Sigmoid colon (tissue), 7 donors: ENCODE data around the gene TRIM48. TPM values are rescaled to one million over a fixed set of nuclear protein-coding genes. Genes with fewer than 3 reads are reported as not detected.
"Not testable (repeated sequence)": the region's sequence is repeated elsewhere in the genome, so short reads cannot be mapped to it uniquely, and the experiment has no call there.

Experiments used
- DNase-seq: peaks from one replicate; pipeline ENCODE4 v3.0.0-alpha.2; 2019
- H3K27ac ChIP-seq, 4 donors: fragments of 200-600 bp; sonication (generic); one replicate each; pipeline ENCODE4 v1.5.1; 2016 to 2019; ENCODE audit warnings: mild to moderate bottlenecking in 1 of 4
- H3K27me3 ChIP-seq, 3 donors: fragments of 200-600 bp; sonication (generic); one replicate each; pipeline ENCODE4 v1.5.1; 2019; ENCODE audit warnings: mild to moderate bottlenecking in 1 of 3
- H3K36me3 ChIP-seq, 4 donors: fragments of 200-600 bp; sonication (generic); one replicate each; pipeline ENCODE4 v1.5.1; 2016 to 2019
- H3K4me1 ChIP-seq, 4 donors: fragments of 200-600 bp; sonication (generic); one replicate each; pipeline ENCODE4 v1.5.1; 2017 to 2019
- H3K4me3 ChIP-seq, 4 donors: fragments of 200-600 bp; sonication (generic); one replicate each; pipeline ENCODE4 v1.5.1; 2017 to 2019; ENCODE audit warnings: mild to moderate bottlenecking in 2 of 4, moderate library complexity in 1 of 4
- H3K9me3 ChIP-seq, 4 donors: fragments of 200-600 bp in 3 of 4; sonication (generic) in 3 of 4; one replicate each; pipeline versions ENCODE4 v1.5.1 to v1.6.1; 2013 to 2019
- CTCF ChIP-seq, 4 experiments: fragments of 450-650 bp in 3 of 4; fragments of 200-600 bp in 1 of 4; IDR thresholded peaks; one replicate each; pipeline ENCODE4 v1.5.1; 2016 to 2019; ENCODE audit warnings: antibody characterized with exemption in 4 of 4, mild to moderate bottlenecking in 3 of 4, moderate library complexity in 2 of 4
- EP300 ChIP-seq, 4 donors: sonication (generic); formaldehyde crosslinking; IDR thresholded peaks; one replicate each; pipeline ENCODE4 v1.6.1; 2017; ENCODE audit warnings: antibody characterized with exemption in 4 of 4
- POLR2A ChIP-seq, 2 donors: fragments of 450-650 bp; IDR thresholded peaks; one replicate each; pipeline ENCODE4 v1.6.1; 2016; ENCODE audit warnings: antibody characterized with exemption in 2 of 2, mild to moderate bottlenecking in 2 of 2, moderate library complexity in 2 of 2
- POLR2AphosphoS5 ChIP-seq, 4 donors: sonication (generic); formaldehyde crosslinking; IDR thresholded peaks; one replicate each; pipeline ENCODE4 v1.6.1; 2017; ENCODE audit warnings: antibody characterized with exemption in 4 of 4
- WGBS, 2 donors: extraction: QIAGEN DNeasy Blood & Tissue Kit; methylation state at CpG; one replicate each; pipeline ENCODE4 v1.1.7; 2013; 5-methylcytosine and 5-hydroxymethylcytosine counted together
- intact Hi-C: fragments of 100-400 bp; cut with DNase I; formaldehyde crosslinking; loops from one replicate; pipeline ENCODE4 v1.15.1; 2023
- polyA plus RNA-seq, 3 donors: library from polyadenylated mRNA; stranded (reverse); fragments of 200-250 nt; gene quantifications; one replicate each; pipeline ENCODE4 v1.2.3, GENCODE V29; 2013
- small RNA-seq, 3 donors: library from RNA; depleted of rRNA; stranded (forward); fragments of <200 nt; gene quantifications; one replicate each; pipeline ENCODE3, GENCODE V24; 2016
- total RNA-seq, 4 donors: library from RNA; depleted of rRNA; stranded (reverse); fragments of >200 nt; gene quantifications; one replicate each; pipeline ENCODE4 v1.1.0, GENCODE V29; 2016
- donor health status: healthy with polysubstance abuse.
- donor health status: Bipolar disorder and iron deficiency.
- donor health status: healthy.

Gene TRIM48
- total RNA-seq, result not detected
- not detected for polyA plus RNA-seq

GRCh38 chr11:55261855-55262254 is at the start of gene TRIM48:
Gene TRIM48 (plus strand): TSS chr11:55262155. CDS start chr11:55262268, 113 bp downstream.
- H3K36me3 ChIP-seq, H3K27me3 ChIP-seq, H3K9me3 ChIP-seq, H3K27ac ChIP-seq, H3K4me3 ChIP-seq, intact Hi-C loops, DNase-seq, H3K4me1 ChIP-seq: not testable (repeated sequence)
- WGBS, 2 donors, result 59 to 63% methylated on average over 2 of the region's 2 CpGs

- intact Hi-C loops, H3K27me3 ChIP-seq, H3K4me3 ChIP-seq, H3K36me3 ChIP-seq, H3K9me3 ChIP-seq, H3K27ac ChIP-seq, DNase-seq, H3K4me1 ChIP-seq: not testable (repeated sequence)
- 67 to 70% methylated on average over 5 of the region's 5 CpGs for WGBS, 2 donors
Measured at GRCh38 chr11:55238316-55238715, 23.6 kb upstream of the TRIM48 start.

- Histone ChIP-seq H3K9me3 (no peaks in the 10 kb centered on the region), H3K27me3 (no peaks in the 10 kb centered on the region), H3K4me1 (no peaks in the 10 kb centered on the region), H3K36me3 (no peaks in the 10 kb centered on the region), H3K27ac (no peak overlapping the region), H3K4me3 (no peak overlapping the region)
- no peak for DNase-seq
- TF ChIP-seq CTCF (IDR thresholded peaks at IDR 0.05), result no peak
- no peak for TF ChIP-seq EP300 (IDR thresholded peaks at IDR 0.05)
- TF ChIP-seq POLR2A (IDR thresholded peaks at IDR 0.05), result no peak
- TF ChIP-seq POLR2AphosphoS5 (IDR thresholded peaks at IDR 0.05), result no peak
- 80 to 82% methylated on average over 5 of the region's 5 CpGs for WGBS, 2 donors
- intact Hi-C loops, result no loop called here
Measured at GRCh38 chr11:55263081-55263480, 1.1 kb downstream of the TRIM48 start.

Small RNA genes lying within 50 kb of the gene (small RNA-seq; reads per million reads assigned to genes)
- gene AP005597.4, result 0 reads per million in 3 donors

Other genes with a start within 250 kb of the TRIM48 start
- gene OR4A16, start 81.0 kb downstream of the TRIM48 start, total RNA-seq, result not detected
- not detected for gene OR4A16, start 81.0 kb downstream of the TRIM48 start, polyA plus RNA-seq
- gene OR4A15, start 105.8 kb downstream of the TRIM48 start, total RNA-seq, result not detected
- not detected for gene OR4A15, start 105.8 kb downstream of the TRIM48 start, polyA plus RNA-seq